Left lobe of liver (tissue), 2 donors: Measurements from ENCODE around the gene TEX9. TPM values are rescaled to one million over a fixed set of nuclear protein-coding genes. Genes with fewer than 3 reads are reported as not detected.
A peak's percentile ranks its signal among the peaks of the same experiment; 100 is the strongest.
"Not testable (repeated sequence)": the region's sequence is repeated elsewhere in the genome, so short reads cannot be mapped to it uniquely, and the experiment has no call there.

Experiments used
- ATAC-seq: fragments of 200-7000 bp; cut with Tn5 transposase; one replicate; pipeline ENCODE4 v1.9.1; 2020; ENCODE audit warnings: mild to moderate bottlenecking, moderate library complexity
- DNase-seq: peaks from one replicate; pipeline ENCODE4 v3.0.0-alpha.2; 2020; ENCODE audit warnings: low spot score
- total RNA-seq: library from RNA; stranded (reverse); gene quantifications from one replicate; pipeline ENCODE4 v1.2.1, GENCODE V29; 2021
- donor health status: DM: no; HTN: no; CAD: no; lungs with moderate emphysema.
- donor health status: DM: no; HTN: yes; CAD: no.

The TEX9 gene
- total RNA-seq, 1 donor from 2014 or later = 0.81 TPM

DNA sequence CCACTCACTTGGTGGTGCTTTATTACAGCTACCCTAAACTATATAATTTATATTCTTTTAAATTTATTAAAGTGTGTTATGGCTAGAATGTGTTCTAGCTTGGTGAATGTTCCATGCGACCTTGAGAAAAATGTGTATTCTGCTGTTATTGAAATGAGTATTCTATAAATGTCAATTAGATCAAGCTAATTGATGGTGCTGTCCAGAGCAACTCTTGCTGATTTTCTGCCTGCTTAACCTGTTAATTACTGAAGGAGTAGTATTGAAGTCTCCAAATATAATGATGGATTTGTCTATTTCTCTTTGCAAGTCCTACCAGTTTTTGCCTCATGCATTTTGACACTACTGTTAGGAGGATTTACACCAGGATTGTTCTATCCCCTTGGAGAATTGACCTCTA lies 3.2 kb upstream of the TEX9 start:
- DNase-seq (no peak), ATAC-seq (no peak)

DNA sequence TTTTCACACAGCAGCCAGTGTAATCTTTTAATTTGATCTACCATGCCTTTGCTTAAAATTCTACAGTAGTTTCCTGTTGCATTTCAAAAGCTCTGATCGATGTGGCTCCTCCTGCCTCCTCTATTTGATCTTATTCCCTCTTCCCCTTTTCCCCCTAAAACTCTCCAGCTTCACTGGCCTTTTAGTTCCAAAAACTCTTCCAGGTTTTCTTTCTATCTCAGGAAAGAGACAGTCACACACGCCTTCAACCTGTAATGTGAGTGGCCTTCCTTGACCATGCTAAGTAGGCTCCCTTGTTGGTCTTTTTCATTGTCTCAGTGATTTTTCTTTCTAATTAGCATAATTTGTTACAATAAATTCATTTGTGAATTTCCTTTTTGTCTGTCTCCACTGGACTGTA lies 985 bp downstream of the TEX9 start:
- no peak for DNase-seq
- ATAC-seq = no peak

DNA sequence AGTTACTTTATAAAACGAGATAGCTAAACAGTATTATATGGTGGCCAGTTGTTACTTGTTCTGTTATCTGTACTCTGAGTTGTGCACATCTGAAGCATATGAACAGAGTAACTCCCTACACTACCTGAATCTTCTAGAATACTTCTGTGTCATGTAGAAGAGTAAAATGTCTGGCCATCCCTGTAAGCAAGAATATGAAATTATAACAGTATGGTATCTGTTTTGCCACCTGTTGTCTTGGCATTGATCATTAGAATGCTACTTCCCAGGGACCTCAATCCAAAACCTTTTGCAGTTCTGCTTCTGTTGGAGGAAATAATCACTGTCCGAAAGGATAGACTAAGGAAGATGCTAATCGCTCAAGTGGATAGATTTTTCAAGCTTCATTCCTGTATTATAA lies 1.9 kb downstream of the TEX9 start:
- ATAC-seq (no peak), DNase-seq (no peak)

DNA sequence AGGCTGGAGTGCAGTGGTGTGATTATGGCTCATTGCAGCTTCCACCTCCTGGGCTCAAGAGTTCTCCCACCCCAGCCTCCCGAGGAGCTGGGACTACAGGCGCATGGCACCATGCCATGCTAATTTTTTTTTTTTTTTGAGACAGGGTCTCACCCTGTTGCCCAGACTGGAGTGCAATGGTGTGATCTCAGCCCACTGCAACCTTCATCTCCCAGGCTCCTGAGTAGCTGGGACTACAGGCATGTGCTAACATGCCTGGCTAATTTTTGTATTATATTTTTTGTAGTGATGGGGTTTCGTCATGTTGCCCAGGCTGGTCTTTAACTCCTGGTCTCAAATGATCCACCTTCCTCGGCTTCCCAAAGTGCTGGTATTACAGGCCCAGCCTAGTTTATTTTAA lies 4.0 kb downstream of the TEX9 start:
- ATAC-seq = no peak
- no peak for DNase-seq

DNA sequence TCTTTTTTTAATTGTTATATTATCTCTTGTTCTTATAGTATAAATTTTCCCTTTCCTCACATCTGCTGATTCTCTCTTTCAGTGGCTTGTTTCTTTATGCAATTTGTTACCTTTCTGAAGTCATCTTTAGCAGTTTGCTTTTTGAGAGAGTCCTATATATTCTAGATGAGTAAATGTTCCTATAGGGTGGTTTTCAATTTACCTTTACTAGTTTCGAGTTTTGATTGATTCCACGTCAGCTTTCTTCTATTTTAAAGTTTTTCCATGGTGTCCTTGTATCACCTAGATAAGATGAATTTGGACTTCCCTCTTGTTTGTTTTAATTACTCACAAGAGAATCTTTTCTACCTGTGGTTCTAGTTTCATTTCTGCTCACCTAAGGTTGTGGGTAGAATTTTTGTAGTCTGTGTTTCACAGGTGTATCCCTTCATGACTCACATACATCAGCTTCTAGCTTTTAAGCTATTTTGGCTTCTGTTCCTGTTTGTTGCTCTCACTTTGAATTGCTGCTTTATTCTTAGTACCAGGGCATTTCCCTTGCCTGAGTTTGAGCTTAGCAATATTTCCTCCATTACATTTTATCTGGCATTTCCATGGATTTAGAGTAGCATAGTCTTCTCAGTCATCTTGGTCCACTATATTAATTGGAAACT lies 6.4 kb downstream of the TEX9 start:
- DNase-seq (no peak), ATAC-seq (no peak)

DNA sequence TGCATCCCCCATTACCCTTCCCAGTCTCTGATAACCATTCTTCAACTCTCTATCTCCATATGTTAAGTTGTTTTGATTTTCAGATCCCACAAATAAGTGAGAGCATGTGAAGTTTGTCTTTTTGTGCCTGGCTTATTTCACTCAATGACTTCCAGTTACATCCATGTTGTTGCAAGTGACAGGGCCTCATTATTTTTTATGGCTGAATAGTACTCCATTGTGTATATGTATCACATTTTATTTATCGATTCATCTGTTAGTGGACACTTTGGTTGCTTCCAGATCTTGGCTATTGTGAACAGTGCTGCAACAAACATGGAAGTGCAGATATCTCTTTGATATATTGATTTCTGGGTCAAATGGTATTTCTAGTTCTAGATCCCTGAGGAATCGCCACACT lies 9.5 kb downstream of the TEX9 start:
- DNase-seq, ATAC-seq: not testable (repeated sequence)

DNA sequence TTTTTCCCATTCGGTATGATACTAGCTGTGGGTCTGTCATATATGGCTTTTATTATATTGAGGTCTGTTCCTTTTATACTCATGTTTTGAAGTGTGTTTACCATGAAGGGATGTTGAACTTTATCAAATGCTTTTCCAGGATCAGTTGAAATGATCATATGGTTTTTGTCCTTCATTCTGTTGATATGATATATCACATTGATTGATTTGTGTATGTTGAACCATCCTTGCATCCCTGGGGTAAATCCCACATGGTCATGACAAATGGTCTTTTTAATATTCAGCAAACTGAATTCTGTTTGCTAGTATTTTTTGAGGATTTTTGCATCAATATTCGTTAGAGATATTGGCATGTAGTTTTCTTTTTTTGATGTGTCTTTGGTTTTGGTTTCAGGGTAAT lies 12.6 kb downstream of the TEX9 start:
- DNase-seq, ATAC-seq: not testable (repeated sequence)

DNA sequence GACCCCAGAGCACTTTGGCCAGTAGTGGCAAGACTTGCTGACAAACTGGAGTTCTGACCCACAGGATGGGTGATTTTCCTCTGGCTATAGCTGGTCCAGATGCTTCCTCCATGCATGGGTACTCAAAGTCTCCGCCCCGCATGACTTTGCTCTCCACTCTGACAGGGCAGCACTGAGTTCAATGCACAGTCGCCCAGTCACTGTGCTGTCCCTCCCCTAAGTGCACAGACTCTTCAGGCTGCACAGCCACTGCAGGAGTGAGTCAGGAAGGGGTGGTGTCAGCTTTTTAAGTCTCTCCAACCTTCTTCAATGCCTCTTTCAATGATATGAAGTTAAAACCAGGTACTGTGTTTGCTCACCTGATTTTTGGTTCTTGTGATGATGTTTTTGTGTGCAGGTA lies 17.8 kb downstream of the TEX9 start:
- no peak for ATAC-seq
- DNase-seq = no peak

DNA sequence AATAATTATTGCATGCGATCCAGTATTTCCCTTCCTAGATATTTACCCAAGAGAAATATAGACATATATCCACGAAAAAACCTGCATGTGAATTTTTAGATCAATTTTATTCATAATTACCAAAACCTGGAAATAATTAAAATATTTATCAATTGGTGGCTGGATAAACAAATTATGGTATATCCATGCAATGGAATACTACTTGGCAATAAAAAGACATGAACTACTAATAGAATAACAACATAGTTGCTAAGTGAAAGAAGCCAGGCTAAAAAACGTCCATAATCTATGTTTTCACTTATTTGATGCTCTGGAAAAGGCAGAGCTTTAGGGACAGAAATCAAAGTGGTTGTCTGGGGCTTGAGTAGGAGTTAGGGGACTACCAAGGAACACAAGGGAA lies 20.7 kb downstream of the TEX9 start:
- ATAC-seq (no peak), DNase-seq (no peak)

DNA sequence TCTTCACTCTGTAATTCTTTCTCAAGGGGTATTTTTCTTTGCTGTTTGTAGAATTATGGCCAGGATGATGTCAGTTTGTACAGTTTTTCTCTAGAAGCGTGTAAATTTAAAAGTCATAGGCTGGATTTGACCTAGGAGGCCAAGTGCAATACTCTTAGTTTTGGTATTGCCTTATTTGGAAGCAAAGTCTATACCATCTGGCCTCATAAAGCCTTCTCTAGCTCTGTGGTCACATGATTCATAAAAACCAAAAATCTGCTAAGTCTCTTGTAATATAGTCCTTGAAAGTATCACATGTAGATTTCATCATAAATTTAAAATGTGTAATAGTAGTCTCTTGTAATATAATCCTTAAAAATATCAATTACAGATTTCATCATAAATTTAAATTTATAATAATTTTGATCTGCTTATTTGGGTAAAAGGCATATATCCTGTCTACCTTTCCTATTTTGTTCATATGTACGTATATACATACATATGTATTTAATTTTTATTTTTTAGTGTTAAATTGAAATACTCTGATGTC lies 25.6 kb downstream of the TEX9 start:
- no peak for DNase-seq
- ATAC-seq = no peak

DNA sequence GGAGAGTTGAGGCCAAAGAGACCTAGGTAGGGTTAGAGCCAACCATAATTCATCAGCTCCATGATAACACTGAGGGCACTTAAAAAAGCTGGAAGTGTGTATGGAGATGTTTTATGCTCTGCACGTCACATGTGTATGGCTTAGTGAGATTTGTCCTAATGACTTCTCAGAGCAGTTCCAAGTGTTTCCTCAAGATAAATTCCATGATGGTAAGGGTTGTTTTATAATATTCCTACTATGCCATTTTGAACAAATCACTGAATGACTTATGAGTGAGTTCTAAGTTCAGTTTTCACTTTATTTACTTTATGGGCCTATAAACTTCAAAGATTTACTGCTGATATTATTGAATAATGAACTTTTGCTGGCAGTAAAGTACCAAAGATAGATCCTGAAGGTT lies 28.1 kb downstream of the TEX9 start:
- no peak for DNase-seq
- ATAC-seq = no peak

DNA sequence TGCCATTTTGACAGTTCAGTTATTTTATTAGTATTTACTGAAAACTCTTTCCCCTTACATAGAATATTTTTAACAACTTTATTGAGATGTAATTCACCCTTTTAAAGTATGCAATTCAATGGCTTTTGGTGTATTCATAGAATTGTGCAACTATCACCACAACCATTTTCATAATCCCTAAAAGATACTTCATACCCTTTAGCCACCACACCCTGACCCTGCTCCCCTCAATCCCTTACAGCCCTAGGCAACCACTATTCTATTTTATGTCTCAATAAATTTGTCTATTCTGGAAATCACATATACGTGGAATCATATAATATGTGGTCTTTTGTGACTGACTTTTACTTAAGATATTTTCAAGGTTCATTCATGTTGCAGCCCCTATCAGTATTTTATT lies 29.7 kb downstream of the TEX9 start:
- no peak for DNase-seq
- ATAC-seq = no peak

DNA sequence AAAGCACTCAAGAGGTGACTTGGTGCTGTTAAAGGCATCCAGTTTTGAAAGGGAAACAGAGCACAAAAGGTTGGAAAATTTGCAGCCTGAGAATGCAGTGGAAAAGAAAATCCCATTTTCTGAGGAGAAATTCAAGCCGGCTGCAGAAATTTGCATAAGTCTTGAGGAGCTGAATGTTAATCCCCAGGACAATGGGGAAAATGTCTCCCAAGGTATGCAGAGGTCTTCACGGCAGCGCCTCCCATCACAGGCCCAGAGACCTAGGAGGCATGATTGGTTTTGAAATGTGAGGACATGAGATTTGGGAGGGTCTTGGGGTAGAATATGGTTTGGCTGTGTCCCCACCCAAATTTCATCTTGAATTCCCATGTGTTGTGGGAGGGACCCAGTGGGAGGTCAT lies 32.1 kb downstream of the TEX9 start:
- not testable (repeated sequence) for DNase-seq, ATAC-seq

DNA sequence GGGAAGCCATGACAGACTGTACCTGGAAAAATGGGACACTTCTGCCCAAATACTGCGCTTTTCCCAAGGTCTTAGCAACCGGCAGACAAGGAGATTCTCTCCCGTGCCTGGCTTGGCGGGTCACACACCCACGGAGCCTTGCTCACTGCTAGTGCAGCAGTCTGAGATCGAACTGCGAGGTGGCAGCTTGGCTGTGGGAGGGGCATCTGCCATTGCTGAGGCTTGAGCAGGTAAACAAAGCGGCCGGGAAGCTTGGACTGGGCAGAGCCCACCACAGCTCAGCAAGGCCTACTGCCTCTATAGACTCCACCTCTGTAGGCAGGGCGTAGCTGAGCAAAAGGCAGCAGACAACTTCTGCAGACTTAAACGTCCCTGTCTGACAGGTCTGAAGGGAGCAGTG lies 34.0 kb downstream of the TEX9 start:
- not testable (repeated sequence) for DNase-seq, ATAC-seq

DNA sequence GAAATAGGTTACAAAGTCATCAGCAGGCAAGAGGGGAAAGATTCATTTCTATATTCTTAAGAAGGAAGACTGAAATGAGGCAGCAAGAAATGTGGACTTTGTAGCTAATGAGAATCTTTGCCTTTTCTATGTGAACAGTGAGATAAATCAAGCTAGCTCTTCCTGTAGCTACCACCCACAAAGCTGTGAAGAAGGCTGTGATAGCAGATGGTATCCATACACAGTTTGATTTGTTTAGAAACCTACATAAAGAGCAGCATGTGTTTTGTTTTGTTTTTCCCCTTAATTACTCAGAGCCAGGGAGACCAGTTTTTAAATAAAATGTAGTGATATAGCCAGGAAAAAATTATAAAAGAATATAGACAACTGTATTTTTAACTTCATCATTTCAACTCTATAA lies 45.5 kb downstream of the TEX9 start:
- ATAC-seq = no peak
- no peak for DNase-seq

DNA sequence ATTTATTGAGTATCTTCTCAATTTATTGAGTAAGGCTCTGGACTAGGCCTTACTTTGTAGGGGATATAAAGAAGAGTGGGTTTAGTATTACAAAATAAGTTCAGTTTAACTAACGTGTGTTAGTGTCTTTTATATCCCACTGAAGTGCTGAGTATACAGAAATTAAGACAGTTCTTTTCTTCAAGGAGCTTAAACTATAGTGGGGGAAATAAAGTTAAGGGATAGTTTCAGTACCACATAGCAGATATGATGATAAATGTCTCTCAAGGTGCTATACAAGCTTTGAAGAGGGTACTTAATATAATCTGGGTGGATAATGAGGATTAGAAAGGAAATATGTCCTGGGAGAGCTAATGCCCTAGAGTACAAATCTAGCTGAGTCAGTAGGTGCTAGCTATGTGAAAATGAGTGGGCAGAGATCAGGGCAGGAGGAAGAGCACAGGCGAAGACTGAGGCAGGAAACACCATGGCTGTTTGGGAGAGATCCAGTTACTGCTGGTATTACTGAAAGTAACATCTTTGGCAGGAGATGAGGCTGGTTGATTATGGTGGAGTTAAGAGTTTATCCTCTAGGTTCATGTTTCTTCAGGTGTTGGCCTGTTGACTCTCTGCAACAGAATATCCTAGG lies 46.0 kb downstream of the TEX9 start:
- ATAC-seq = no peak
- DNase-seq = no peak

DNA sequence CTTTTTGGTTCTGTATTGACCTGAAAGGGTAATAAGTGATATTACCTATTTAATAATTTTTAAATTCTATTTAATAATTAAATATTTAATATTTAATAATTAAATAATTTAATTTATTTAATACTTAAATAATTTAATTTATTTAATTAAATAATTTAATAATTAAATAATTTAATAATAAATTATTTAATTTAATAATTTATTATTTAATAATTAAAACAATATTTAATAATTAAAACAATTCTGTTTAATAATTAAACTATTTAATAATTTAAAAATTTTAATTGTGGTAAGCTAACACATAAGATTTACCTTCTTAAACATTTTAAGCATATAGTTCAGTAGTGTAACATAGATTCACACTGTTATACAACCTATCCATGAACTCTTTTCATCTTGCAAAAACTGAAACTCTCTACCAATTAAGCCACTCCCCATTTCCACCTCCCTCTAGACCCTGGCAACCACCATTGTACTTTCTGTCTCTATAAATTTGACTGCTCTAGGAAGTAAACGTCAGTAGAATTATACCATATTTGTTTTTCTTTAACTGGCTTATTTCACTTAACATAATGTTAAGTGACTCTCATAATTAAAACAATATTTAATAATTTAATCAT lies 48.0 kb downstream of the TEX9 start:
- ATAC-seq, DNase-seq: not testable (repeated sequence)

DNA sequence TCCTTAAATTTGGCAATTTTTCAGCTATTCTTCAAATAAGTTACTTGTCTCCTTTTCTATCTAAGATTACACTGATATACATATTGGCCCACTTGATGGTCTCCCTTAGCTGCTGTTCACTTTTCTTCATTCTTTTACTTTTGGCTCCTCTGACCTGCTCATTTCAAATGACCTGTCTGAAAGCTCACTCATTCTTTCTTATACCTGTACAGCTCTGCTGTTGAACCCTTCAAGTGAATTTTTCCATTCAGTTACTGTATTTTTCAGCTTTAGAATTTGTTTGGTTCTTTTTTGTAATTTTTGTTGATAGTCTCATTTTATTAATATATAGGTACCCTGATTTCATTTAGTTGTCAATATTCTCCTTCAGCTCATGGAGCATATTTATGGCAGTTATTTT lies 60.0 kb downstream of the TEX9 start:
- DNase-seq (no peak), ATAC-seq (no peak)

DNA sequence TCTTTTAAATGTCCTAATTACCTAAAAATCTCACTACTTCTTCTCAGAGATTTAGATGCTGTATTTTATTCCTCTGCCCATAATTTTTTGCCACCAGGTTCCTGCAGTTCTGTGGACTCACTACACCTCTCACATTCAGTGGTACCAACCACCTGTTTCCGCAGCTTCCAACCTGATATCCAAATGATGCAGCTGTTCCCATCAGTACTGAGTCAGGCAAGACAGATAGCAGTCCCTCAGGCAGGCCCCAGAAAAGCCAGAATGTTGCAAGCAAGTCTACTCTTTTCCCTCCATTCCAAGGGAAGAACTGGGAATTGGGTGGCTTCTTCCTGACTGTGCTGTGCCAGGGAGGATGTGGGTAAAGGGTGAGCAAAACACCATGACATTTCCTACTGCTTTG lies 60.8 kb downstream of the TEX9 start:
- no peak for ATAC-seq
- DNase-seq = no peak

DNA sequence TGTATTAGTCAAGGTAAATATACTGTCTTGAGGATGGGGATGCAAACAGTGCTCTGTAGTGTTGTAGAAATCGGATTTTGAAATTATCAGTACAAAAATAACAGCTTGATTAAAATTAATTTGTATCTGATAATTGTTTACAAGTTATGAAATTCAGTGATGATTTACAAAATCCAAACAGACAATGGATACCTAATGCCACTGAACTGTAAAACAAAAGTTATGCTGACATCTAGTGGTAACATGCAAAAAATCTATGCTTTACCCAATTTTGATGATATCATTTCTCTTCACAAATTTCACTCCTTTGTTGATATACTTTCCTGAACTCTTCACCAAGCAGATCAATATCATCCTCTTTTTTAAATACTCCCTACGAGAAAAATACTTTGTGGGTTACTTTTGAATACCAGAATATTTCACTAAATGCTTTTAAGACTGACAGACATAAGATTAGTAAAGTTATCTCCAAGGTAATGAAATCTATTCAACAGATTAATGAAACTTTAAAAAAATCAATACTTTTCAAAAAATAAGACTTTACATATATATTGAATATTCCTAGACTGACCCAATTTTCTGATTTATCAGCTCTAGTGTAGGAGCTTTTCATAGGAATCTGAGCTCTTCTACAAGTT lies 63.7 kb downstream of the TEX9 start:
- ATAC-seq (peak; percentile 73), DNase-seq (no peak)

DNA sequence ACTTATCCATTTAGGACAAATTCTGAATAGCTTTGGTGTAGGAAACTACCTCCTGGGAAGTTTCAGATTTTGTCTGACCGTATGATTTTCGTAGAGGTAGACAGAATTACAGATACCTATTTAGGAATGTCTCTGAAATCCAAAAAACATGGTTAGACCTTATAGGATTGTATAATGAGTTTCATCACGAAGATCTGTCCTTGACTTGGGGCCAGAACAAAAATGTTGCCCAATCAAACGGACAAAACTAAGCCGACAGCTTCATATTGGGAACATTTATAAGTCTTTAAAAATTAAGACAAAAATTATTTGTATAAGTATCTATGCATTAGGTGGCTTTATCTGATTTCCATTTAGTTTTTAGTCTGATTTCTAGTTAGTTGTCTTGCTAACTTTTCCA lies 67.1 kb downstream of the TEX9 start:
- DNase-seq = no peak
- peak; percentile 53 for ATAC-seq
